A549 (cell line): ENCODE results near the gene NBEAL2. TPM values are rescaled to one million over a fixed set of nuclear protein-coding genes. Genes with fewer than 3 reads are reported as not detected.

Experiments used
- ATAC-seq, 2 experiments: fragments of 200-7000 bp in 1 of 2; fragments of >200 bp in 1 of 2; cut with Nextera tagmentation in 1 of 2; cut with Tn5 transposase in 1 of 2; 3 replicates each; pipeline versions ENCODE4 v1.8.0 to v1.9.1; 2018 to 2020; ENCODE audit warnings: mild to moderate bottlenecking in 1 of 2, moderate library complexity in 1 of 2
- CTCF ChIA-PET: fragments of 300-600 bp; sonication (Branson Sonifier 250); formaldehyde crosslinking; extraction: SDS; loops from one replicate; lab custom pipeline; 2021; ENCODE audit warnings: antibody characterized with exemption, inconsistent platforms; lab: Yijun Ruan, JAX
- POLR2A ChIA-PET: fragments of 350-600 bp; formaldehyde crosslinking; extraction: SDS; loops from one replicate; lab custom pipeline; 2021; ENCODE audit warnings: antibody characterized with exemption, inconsistent platforms; lab: Yijun Ruan, JAX
- DNase-seq, 2 experiments: peaks; one replicate each; pipeline versions ENCODE4 v3.0.0 to v3.0.0-alpha.2; 2011 to 2016; ENCODE audit warnings: low read depth in 1 of 2, low spot score in 1 of 2
- FAIRE-seq: peaks from 2 replicates; lab custom pipeline; 2011; peaks lifted over from hg19 to GRCh38; lab: Jason Lieb, UNC
- H3K27ac ChIP-seq, 2 experiments: fragments of >200 bp; sonication (Bioruptor Twin); formaldehyde crosslinking; 3 replicates each; pipeline ENCODE4 v1.5.1; 2016 to 2017
- H3K4me1 ChIP-seq: fragments of >200 bp; sonication (Bioruptor Twin); formaldehyde crosslinking; 3 replicates; pipeline ENCODE4 v1.6.1; 2016
- H3K4me2 ChIP-seq: fragments of >200 bp; sonication (Bioruptor Twin); formaldehyde crosslinking; 3 replicates; pipeline ENCODE4 v1.6.1; 2016
- H3K4me3 ChIP-seq: fragments of >200 bp; sonication (Bioruptor Twin); formaldehyde crosslinking; 3 replicates; pipeline ENCODE4 v1.5.1; 2016
- H3K9me3 ChIP-seq: fragments of >200 bp; sonication (Bioruptor Twin); formaldehyde crosslinking; 3 replicates; pipeline ENCODE4 v1.6.1; 2016
- CEBPB ChIP-seq, 2 experiments: fragments of >200 bp in 1 of 2; sonication (Bioruptor Twin) in 1 of 2; formaldehyde crosslinking in 1 of 2; IDR thresholded peaks; 2 replicates each; pipeline ENCODE4 v1.6.1; 2012 to 2016
- EHMT2 ChIP-seq: fragments of 200-600 bp; sonication (generic); IDR thresholded peaks from 2 replicates; pipeline ENCODE4 v1.6.1; 2016; ENCODE audit warnings: antibody characterized with exemption, low read depth, mild to moderate bottlenecking, moderate library complexity
- EP300 ChIP-seq, 2 experiments: fragments of >200 bp; sonication (Bioruptor Twin); formaldehyde crosslinking; IDR thresholded peaks; 2 replicates in 1 of 2; 3 replicates in 1 of 2; pipeline ENCODE4 v1.6.1; 2016 to 2017
- ESRRA ChIP-seq: fragments of 150-350 bp; IDR thresholded peaks from 2 replicates; pipeline ENCODE4 v1.6.1; 2014; ENCODE audit warnings: mild to moderate bottlenecking, low read length, borderline replicate concordance
- HOXB13 ChIP-seq: fragments of 250-450 bp; sonication (Bioruptor Pico); IDR thresholded peaks from 2 replicates; pipeline ENCODE4 v1.5.0; 2020; ENCODE audit warnings: low read depth, mild to moderate bottlenecking, moderate library complexity
- KDM1A ChIP-seq: fragments of 200-600 bp; sonication (generic); IDR thresholded peaks from 2 replicates; pipeline ENCODE4 v1.6.1; 2016; ENCODE audit warnings: low read depth, mild to moderate bottlenecking
- KDM5A ChIP-seq: fragments of 200-600 bp; sonication (generic); IDR thresholded peaks from 2 replicates; pipeline ENCODE4 v1.6.1; 2016; ENCODE audit warnings: antibody characterized with exemption, mild to moderate bottlenecking
- NR3C1 ChIP-seq: fragments of >200 bp; sonication (Bioruptor Twin); formaldehyde crosslinking; IDR thresholded peaks from 3 replicates; pipeline ENCODE4 v1.6.1; 2017
- RCOR1 ChIP-seq: fragments of 150-350 bp; IDR thresholded peaks from 2 replicates; pipeline ENCODE4 v1.6.1; 2014; ENCODE audit warnings: antibody characterized with exemption, low read length, low read depth
- TP53 ChIP-seq: fragments of 250-450 bp; sonication (Bioruptor Pico); IDR thresholded peaks from 2 replicates; pipeline ENCODE4 v1.5.0; 2021; ENCODE audit warnings: mild to moderate bottlenecking, moderate library complexity
- WGBS: methylation state at CpG from one replicate; pipeline ENCODE4 v1.1.6; 2017; ENCODE audit errors: missing lambda C conversion rate; 5-methylcytosine and 5-hydroxymethylcytosine counted together
- polyA plus RNA-seq, 4 experiments: library from polyadenylated mRNA; depleted of rRNA in 3 of 4; stranded (reverse); fragments of >200 nt; fragmentation: RNase III in 1 of 4; extraction: RNeasy Plus Mini Kit Qiagen cat#74134 plus additional on column Dnase treatment in 1 of 4; gene quantifications; 2 replicates in 3 of 4; 3 replicates in 1 of 4; pipeline ENCODE4 v1.2.3, GENCODE V29; 2011 to 2017
- TF ChIP-seq, protein P1 (sequence below): fragments of 250-450 bp; sonication (Bioruptor Pico); IDR thresholded peaks from 2 replicates; pipeline ENCODE4 v1.5.0; 2021; ENCODE audit warnings: mild to moderate bottlenecking, moderate library complexity, borderline replicate concordance
- TF ChIP-seq, protein P2 (sequence below): fragments of 150-350 bp; IDR thresholded peaks from 2 replicates; pipeline ENCODE4 v1.6.1; 2014; ENCODE audit warnings: low read depth, mild to moderate bottlenecking, low read length
- TF ChIP-seq, protein P3 (sequence below): fragments of 450-650 bp; IDR thresholded peaks from 2 replicates; pipeline ENCODE4 v1.6.1; 2014; ENCODE audit warnings: antibody characterized with exemption
- TF ChIP-seq, protein P4 (sequence below): fragments of >200 bp; sonication (Bioruptor Twin); formaldehyde crosslinking; IDR thresholded peaks from 3 replicates; pipeline ENCODE4 v1.6.1; 2016

The NBEAL2 gene
- polyA plus RNA-seq, 2 of the 4 experiments (the other 2 are of a cell fraction), result 9.6 to 47.3 TPM

DNA sequence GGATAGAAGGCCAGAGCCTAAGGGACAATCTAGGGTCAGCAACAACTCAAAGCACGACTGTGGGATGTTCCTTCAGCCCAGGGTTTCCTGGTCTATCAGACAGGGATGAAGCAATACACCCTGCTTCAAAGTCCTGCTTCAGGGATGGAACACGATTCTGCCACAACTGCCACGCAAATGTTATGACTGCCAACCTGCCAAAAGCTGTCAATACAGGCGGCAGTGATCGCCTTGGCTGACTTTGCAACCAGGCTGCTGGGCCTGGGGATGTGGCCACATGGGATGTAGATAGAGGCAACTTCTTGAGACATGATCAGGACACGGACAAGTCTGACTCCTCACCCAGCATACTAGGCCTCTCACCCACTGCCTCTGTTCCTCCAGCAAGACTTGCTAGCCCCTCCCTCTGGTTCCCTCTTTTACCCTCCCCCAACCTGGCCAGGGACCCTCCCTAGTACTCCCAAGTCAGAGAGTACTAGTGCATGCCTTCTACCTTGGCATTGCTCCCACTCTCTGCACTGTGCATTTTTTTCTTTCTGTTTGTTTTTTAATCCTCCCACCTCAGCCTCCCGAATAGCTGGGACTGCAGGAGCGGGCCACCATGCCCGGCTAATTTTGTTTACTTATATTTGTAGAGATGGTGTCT lies 10.6 kb upstream of the NBEAL2 start:
- CTCF ChIA-PET, result interaction anchor here (0.7 to 1.1 kb wide), 2 partner anchors 45 to 55 kb away, joined by 3 read pairs; no protein-coding TSS in a partner anchor
- Histone ChIP-seq H3K4me1 (peaks cover 76% of the 10 kb centered on the region), H3K9me3 (no peaks in the 10 kb centered on the region), H3K4me3 (no peak overlapping the region), H3K27ac (peak overlapping the region; percentile 13 to 80; a peak in 4 of 6 replicates), H3K4me2 (peak overlapping the region; percentile 8; the same call in 1 of the 3 replicates)
- POLR2A ChIA-PET, result no interaction called here
- ATAC-seq (no peak), FAIRE-seq (no peak), DNase-seq (no peak)
- 61% methylated on average over 5 of the region's 9 CpGs for WGBS
- TF ChIP-seq, protein P1, sequence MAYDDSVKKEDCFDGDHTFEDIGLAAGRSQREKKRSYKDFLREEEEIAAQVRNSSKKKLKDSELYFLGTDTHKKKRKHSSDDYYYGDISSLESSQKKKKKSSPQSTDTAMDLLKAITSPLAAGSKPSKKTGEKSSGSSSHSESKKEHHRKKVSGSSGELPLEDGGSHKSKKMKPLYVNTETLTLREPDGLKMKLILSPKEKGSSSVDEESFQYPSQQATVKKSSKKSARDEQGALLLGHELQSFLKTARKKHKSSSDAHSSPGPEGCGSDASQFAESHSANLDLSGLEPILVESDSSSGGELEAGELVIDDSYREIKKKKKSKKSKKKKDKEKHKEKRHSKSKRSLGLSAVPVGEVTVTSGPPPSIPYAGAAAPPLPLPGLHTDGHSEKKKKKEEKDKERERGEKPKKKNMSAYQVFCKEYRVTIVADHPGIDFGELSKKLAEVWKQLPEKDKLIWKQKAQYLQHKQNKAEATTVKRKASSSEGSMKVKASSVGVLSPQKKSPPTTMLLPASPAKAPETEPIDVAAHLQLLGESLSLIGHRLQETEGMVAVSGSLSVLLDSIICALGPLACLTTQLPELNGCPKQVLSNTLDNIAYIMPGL (CRISPR knock-in tag), result no peak
- TF ChIP-seq EP300 (IDR thresholded peaks at IDR 0.05) (no peak), EHMT2 (no peak), RCOR1 (no peak), NR3C1 (no peak), KDM1A (no peak), CEBPB (IDR thresholded peaks at IDR 0.05) (no peak)
- TF ChIP-seq, protein P2, sequence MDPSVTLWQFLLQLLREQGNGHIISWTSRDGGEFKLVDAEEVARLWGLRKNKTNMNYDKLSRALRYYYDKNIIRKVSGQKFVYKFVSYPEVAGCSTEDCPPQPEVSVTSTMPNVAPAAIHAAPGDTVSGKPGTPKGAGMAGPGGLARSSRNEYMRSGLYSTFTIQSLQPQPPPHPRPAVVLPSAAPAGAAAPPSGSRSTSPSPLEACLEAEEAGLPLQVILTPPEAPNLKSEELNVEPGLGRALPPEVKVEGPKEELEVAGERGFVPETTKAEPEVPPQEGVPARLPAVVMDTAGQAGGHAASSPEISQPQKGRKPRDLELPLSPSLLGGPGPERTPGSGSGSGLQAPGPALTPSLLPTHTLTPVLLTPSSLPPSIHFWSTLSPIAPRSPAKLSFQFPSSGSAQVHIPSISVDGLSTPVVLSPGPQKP, result no peak

GRCh38 chr3:46970391-46971091 lies 8.9 kb upstream of the NBEAL2 start:
- WGBS, result 22% methylated on average over 3 of the region's 3 CpGs
- peak overlapping the region; percentile 21; the same call in 1 of the 3 replicates for H3K4me3 ChIP-seq
- H3K4me2 ChIP-seq, result peak overlapping the region; percentile 81
- ChIA-PET CTCF (interaction anchor here (0.8 to 1.2 kb wide), 3 partner anchors 46 to 61 kb away, joined by 3 to 4 read pairs (median 3); no protein-coding TSS in a partner anchor), POLR2A (no interaction called here)
- DNase-seq, result peak in 1 of 2 experiments; percentile 41
- H3K9me3 ChIP-seq, result no peaks in the 10 kb centered on the region
- peak; percentile 66 to 81 for ATAC-seq
- H3K4me1 ChIP-seq, result peaks cover 77% of the 10 kb centered on the region
- TF ChIP-seq HOXB13 (CRISPR knock-in tag) (no peak), TP53 (CRISPR knock-in tag) (no peak), ESRRA (no peak), KDM5A (no peak), KDM1A (no peak)
- TF ChIP-seq, protein P3, sequence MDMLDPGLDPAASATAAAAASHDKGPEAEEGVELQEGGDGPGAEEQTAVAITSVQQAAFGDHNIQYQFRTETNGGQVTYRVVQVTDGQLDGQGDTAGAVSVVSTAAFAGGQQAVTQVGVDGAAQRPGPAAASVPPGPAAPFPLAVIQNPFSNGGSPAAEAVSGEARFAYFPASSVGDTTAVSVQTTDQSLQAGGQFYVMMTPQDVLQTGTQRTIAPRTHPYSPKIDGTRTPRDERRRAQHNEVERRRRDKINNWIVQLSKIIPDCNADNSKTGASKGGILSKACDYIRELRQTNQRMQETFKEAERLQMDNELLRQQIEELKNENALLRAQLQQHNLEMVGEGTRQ, result no peak
- TF ChIP-seq, protein P2, result no peak
- TF ChIP-seq, protein P4, sequence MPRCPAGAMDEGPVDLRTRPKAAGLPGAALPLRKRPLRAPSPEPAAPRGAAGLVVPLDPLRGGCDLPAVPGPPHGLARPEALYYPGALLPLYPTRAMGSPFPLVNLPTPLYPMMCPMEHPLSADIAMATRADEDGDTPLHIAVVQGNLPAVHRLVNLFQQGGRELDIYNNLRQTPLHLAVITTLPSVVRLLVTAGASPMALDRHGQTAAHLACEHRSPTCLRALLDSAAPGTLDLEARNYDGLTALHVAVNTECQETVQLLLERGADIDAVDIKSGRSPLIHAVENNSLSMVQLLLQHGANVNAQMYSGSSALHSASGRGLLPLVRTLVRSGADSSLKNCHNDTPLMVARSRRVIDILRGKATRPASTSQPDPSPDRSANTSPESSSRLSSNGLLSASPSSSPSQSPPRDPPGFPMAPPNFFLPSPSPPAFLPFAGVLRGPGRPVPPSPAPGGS, result no peak
- no peak for FAIRE-seq
- H3K27ac ChIP-seq, result peak overlapping the region; percentile 76 to 80
